HepG2 (cell line): ENCODE results near the gene SNX9. TPM values are rescaled to one million over a fixed set of nuclear protein-coding genes. Genes with fewer than 3 reads are reported as not detected.

ENCODE experiments used
- BCL3 ChIP-seq: sonication (generic); formaldehyde crosslinking; IDR thresholded peaks from 2 replicates; pipeline ENCODE4 v1.5.1; 2020; ENCODE audit warnings: mild to moderate bottlenecking, missing genetic modification reagents, moderate library complexity
- CCDC6 ChIP-seq: sonication (generic); formaldehyde crosslinking; IDR thresholded peaks from 2 replicates; pipeline ENCODE4 v1.8.1; 2022; ENCODE audit warnings: mild to moderate bottlenecking, missing genetic modification reagents, moderate library complexity
- DRAP1 ChIP-seq: IDR thresholded peaks from 2 replicates; pipeline ENCODE4 v1.6.1; 2016; ENCODE audit warnings: missing genetic modification reagents, missing compliant biosample characterization
- GPN1 ChIP-seq: sonication (generic); formaldehyde crosslinking; IDR thresholded peaks from 2 replicates; pipeline ENCODE4 v1.5.1; 2020; ENCODE audit warnings: missing genetic modification reagents, borderline replicate concordance
- GZF1 ChIP-seq: sonication (generic); formaldehyde crosslinking; IDR thresholded peaks from 2 replicates; pipeline ENCODE4 v1.5.1; 2020; ENCODE audit warnings: mild to moderate bottlenecking, missing genetic modification reagents
- HES4 ChIP-seq: sonication (generic); formaldehyde crosslinking; IDR thresholded peaks from 2 replicates; pipeline ENCODE4 v1.9.0; 2021; ENCODE audit warnings: mild to moderate bottlenecking, missing genetic modification reagents, borderline replicate concordance
- HINFP ChIP-seq: sonication (generic); formaldehyde crosslinking; IDR thresholded peaks from 2 replicates; pipeline ENCODE4 v1.4.0; 2020; ENCODE audit warnings: low read depth, mild to moderate bottlenecking, missing genetic modification reagents
- KMT2B ChIP-seq: IDR thresholded peaks from 2 replicates; pipeline ENCODE4 v1.6.1; 2016; ENCODE audit warnings: missing genetic modification reagents, missing compliant biosample characterization
- MEIS2 ChIP-seq: sonication (generic); formaldehyde crosslinking; IDR thresholded peaks from 2 replicates; pipeline ENCODE4 v1.9.0; 2021; ENCODE audit warnings: mild to moderate bottlenecking, missing genetic modification reagents
- SKIL ChIP-seq: sonication (generic); formaldehyde crosslinking; IDR thresholded peaks from 2 replicates; pipeline ENCODE4 v1.8.0; 2022; ENCODE audit warnings: missing genetic modification reagents, mild to moderate bottlenecking, moderate library complexity, borderline replicate concordance
- SMAD3 ChIP-seq: sonication (generic); formaldehyde crosslinking; IDR thresholded peaks from 2 replicates; pipeline ENCODE4 v1.4.0; 2020; ENCODE audit warnings: missing genetic modification reagents
- ZBTB46 ChIP-seq: sonication (generic); formaldehyde crosslinking; IDR thresholded peaks from 2 replicates; pipeline ENCODE4 v1.4.0; 2020; ENCODE audit warnings: mild to moderate bottlenecking, missing genetic modification reagents, borderline replicate concordance
- ZFX ChIP-seq: sonication (generic); formaldehyde crosslinking; IDR thresholded peaks from 2 replicates; pipeline ENCODE4 v1.4.0; 2020; ENCODE audit warnings: mild to moderate bottlenecking, low read depth, missing genetic modification reagents, moderate library complexity
- ZNF230 ChIP-seq: sonication (generic); formaldehyde crosslinking; IDR thresholded peaks from 2 replicates; pipeline ENCODE4 v1.4.0; 2020; ENCODE audit warnings: mild to moderate bottlenecking, missing genetic modification reagents
- ZNF260 ChIP-seq: sonication (generic); formaldehyde crosslinking; IDR thresholded peaks from 2 replicates; pipeline ENCODE4 v1.4.0; 2020; ENCODE audit warnings: missing genetic modification reagents, low read depth, mild to moderate bottlenecking, borderline replicate concordance
- ZNF383 ChIP-seq: sonication (generic); formaldehyde crosslinking; IDR thresholded peaks from 2 replicates; pipeline ENCODE4 v1.4.0; 2020; ENCODE audit warnings: missing genetic modification reagents, mild to moderate bottlenecking, borderline replicate concordance
- ZNF431 ChIP-seq: sonication (generic); formaldehyde crosslinking; IDR thresholded peaks from 2 replicates; pipeline ENCODE4 v1.9.0; 2022; ENCODE audit warnings: missing genetic modification reagents, low read depth, mild to moderate bottlenecking, borderline replicate concordance
- ZNF451 ChIP-seq: sonication (generic); formaldehyde crosslinking; IDR thresholded peaks from 2 replicates; pipeline ENCODE4 v1.5.0; 2020; ENCODE audit warnings: mild to moderate bottlenecking, missing genetic modification reagents
- ZNF761 ChIP-seq: sonication (generic); formaldehyde crosslinking; conservative IDR thresholded peaks from 2 replicates; pipeline ENCODE4 v1.4.0; 2020; ENCODE audit warnings: mild to moderate bottlenecking, missing genetic modification reagents
- ZNF768 ChIP-seq: sonication (generic); formaldehyde crosslinking; IDR thresholded peaks from 2 replicates; pipeline ENCODE4 v1.4.0; 2020; ENCODE audit warnings: missing genetic modification reagents
- ZNF816 ChIP-seq: sonication (generic); formaldehyde crosslinking; IDR thresholded peaks from 2 replicates; pipeline ENCODE4 v1.8.0; 2022; ENCODE audit warnings: missing genetic modification reagents, mild to moderate bottlenecking, borderline replicate concordance
- ZNF841 ChIP-seq: sonication (generic); formaldehyde crosslinking; IDR thresholded peaks from 2 replicates; pipeline ENCODE4 v1.8.1; 2023; ENCODE audit warnings: missing genetic modification reagents, borderline replicate concordance
- polyA plus RNA-seq, 8 experiments: library from polyadenylated mRNA; depleted of rRNA in 3 of 8; stranded (reverse) in 7 of 8; unstranded in 1 of 8; fragments of >200 nt; fragmentation: Illumina TruSeq in 4 of 8; extraction: Trizol in 4 of 8; gene quantifications; 2 replicates each; pipeline versions ENCODE4 v1.2.1 to v1.2.3, GENCODE V29; 2011 to 2016; ENCODE audit warnings: low read depth in 4 of 8, missing spikeins in 1 of 8, mixed read lengths in 1 of 8; ENCODE audit not compliant: insufficient read depth in 1 of 8
- total RNA-seq, 5 experiments: library from RNA; depleted of rRNA; stranded (reverse); fragments of >200 nt; fragmentation: Illumina TruSeq; extraction: Trizol; gene quantifications; 2 replicates each; pipeline ENCODE4 v1.2.3, GENCODE V29; 2016; ENCODE audit warnings: low read depth in 1 of 5

SNX9 gene
- total and polyA plus RNA-seq, 2 of the 13 experiments (the other 11 are each of a cell fraction or from before 2014, with no cell fraction given) = 21.9 to 36.0 TPM

GRCh38 chr6:157981395-157982101, 158.5 kb downstream of the SNX9 start, which contains the start of gene SYNJ2 (continued):
- TF ChIP-seq ZNF260 (CRISPR knock-in tag) = 0 out of 2 replicates have a peak, but pooled peaks have one; percentile 50
- TF ChIP-seq ZNF431 (CRISPR knock-in tag) = peak; percentile 94
- TF ChIP-seq HES4 (CRISPR knock-in tag) = peak; percentile 93
- no peak; the same call in 1 of the 2 replicates for TF ChIP-seq ZNF230 (CRISPR knock-in tag)
- TF ChIP-seq ZNF768 (CRISPR knock-in tag) = peak; percentile 65
- 0 out of 2 replicates have a peak, but pooled peaks have one; percentile 3 for TF ChIP-seq ZNF383 (CRISPR knock-in tag)
- TF ChIP-seq DRAP1 (CRISPR knock-in tag) = peak; percentile 67
- TF ChIP-seq GPN1 (CRISPR knock-in tag) = no peak
- TF ChIP-seq CCDC6 = peak; percentile 72
- TF ChIP-seq ZFX (CRISPR knock-in tag) = peak; percentile 65; the same call in 1 of the 2 replicates
- peak; percentile 47; the same call in 1 of the 2 replicates for TF ChIP-seq SMAD3 (CRISPR knock-in tag)
- TF ChIP-seq ZNF841 (CRISPR knock-in tag) = peak; percentile 71; the same call in 1 of the 2 replicates
- TF ChIP-seq ZNF761 (CRISPR knock-in tag) = peak; percentile 7; the same call in 1 of the 2 replicates
- TF ChIP-seq ZNF816 (CRISPR knock-in tag) = peak; percentile 90; the same call in 1 of the 2 replicates
- peak; percentile 86; the same call in 1 of the 2 replicates for TF ChIP-seq ZNF451 (CRISPR knock-in tag)
- peak; percentile 44; the same call in 1 of the 2 replicates for TF ChIP-seq SKIL (CRISPR knock-in tag)
- TF ChIP-seq BCL3 = peak; percentile 48
- TF ChIP-seq HINFP = peak; percentile 53; the same call in 1 of the 2 replicates
- TF ChIP-seq GZF1 (CRISPR knock-in tag) = no peak
- TF ChIP-seq ZBTB46 (CRISPR knock-in tag) = no peak
- peak; percentile 23; the same call in 1 of the 2 replicates for TF ChIP-seq MEIS2 (CRISPR knock-in tag)
- no peak for TF ChIP-seq KMT2B (CRISPR knock-in tag)
